Measurements from ENCODE around the gene BRIP1.

The BRIP1 gene

DNA sequence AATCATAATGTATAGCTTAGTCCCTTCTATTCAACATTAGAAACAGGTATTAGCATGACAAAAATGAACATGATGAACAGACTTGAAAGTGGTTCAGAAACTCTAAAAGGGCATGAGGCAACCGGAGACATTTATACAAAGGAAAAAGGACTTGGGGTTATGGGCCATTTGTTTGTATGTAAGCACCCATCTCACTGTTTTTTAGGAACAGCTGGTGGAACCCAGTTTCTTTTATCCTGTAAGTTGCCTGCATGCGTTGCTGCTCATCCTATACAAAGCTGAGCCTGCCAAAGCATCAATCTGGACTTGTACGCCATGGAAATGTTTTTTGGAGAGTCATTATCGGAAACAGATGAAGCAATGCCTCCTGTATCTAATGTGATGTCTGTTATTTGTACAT, 200.0 kb downstream of the BRIP1 start:
- H3K4me3 ChIP-seq (ENCODE audit: low read depth, low read length): no peak overlapping the region
- TF ChIP-seq, protein P1, sequence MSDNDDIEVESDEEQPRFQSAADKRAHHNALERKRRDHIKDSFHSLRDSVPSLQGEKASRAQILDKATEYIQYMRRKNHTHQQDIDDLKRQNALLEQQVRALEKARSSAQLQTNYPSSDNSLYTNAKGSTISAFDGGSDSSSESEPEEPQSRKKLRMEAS (IDR thresholded peaks at IDR 0.05; ENCODE audit: low read depth, low read length): no peak
- TF ChIP-seq MYC (IDR thresholded peaks at IDR 0.05; ENCODE audit: low read depth, low read length): no peak
- TF ChIP-seq, protein P2, sequence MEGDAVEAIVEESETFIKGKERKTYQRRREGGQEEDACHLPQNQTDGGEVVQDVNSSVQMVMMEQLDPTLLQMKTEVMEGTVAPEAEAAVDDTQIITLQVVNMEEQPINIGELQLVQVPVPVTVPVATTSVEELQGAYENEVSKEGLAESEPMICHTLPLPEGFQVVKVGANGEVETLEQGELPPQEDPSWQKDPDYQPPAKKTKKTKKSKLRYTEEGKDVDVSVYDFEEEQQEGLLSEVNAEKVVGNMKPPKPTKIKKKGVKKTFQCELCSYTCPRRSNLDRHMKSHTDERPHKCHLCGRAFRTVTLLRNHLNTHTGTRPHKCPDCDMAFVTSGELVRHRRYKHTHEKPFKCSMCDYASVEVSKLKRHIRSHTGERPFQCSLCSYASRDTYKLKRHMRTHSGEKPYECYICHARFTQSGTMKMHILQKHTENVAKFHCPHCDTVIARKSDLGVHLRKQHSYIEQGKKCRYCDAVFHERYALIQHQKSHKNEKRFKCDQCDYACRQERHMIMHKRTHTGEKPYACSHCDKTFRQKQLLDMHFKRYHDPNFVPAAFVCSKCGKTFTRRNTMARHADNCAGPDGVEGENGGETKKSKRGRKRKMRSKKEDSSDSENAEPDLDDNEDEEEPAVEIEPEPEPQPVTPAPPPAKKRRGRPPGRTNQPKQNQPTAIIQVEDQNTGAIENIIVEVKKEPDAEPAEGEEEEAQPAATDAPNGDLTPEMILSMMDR (IDR thresholded peaks at IDR 0.05; ENCODE audit: low read depth, low read length): no peak
- no peak for TF ChIP-seq POLR2A (IDR thresholded peaks at IDR 0.05; ENCODE audit: extremely low read depth, insufficient read length)
- no peak for DNase-seq (ENCODE audit: low read depth)

DNA sequence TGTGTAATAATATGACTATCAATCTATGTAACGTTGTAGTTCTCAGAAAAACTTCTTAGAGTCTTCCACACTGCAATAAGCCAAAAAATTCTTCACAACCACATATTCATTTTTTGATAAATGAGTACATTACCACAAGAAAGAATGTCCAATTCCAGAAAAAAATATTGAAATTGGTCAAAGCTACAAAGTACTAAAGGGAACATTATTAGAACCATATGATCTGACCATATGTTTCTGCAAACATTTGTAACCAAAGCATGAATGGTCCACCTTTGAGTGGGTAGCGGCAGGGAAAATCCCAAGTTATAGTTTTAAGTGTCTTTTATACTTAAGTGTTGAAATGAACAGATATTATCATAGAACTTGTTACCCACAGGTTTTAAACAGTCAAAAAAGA, 200.6 kb downstream of the BRIP1 start:
- no peak for DNase-seq (ENCODE audit: low read depth)
- TF ChIP-seq, protein P1 (IDR thresholded peaks at IDR 0.05; ENCODE audit: low read depth, low read length): no peak
- TF ChIP-seq POLR2A (IDR thresholded peaks at IDR 0.05; ENCODE audit: extremely low read depth, insufficient read length) (no peak), MYC (IDR thresholded peaks at IDR 0.05; ENCODE audit: low read depth, low read length) (no peak)
- TF ChIP-seq, protein P2 (IDR thresholded peaks at IDR 0.05; ENCODE audit: low read depth, low read length): no peak
- no peak overlapping the region for H3K4me3 ChIP-seq (ENCODE audit: low read depth, low read length)

DNA sequence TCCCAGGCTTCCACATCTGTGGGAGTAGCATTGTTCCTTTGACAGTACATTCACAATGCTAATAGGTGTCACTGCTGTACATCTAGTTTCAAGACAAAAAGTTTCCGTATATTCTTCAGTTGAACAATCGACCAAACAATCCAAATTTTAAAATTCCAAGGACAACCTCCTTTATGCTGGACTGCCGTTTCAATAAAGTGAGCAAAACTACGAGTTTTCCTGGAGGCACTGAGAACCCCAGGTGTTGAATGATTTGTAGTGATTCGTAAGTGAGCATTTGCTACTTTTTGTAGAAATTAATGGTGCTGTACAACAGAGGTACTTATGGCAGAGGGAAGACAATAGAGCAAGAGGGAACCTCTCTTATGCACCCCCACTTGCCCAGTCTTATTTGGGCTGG, 201.1 kb downstream of the BRIP1 start:
- TF ChIP-seq, protein P1 (IDR thresholded peaks at IDR 0.05; ENCODE audit: low read depth, low read length): no peak
- TF ChIP-seq, protein P2 (IDR thresholded peaks at IDR 0.05; ENCODE audit: low read depth, low read length): no peak
- TF ChIP-seq POLR2A (IDR thresholded peaks at IDR 0.05; ENCODE audit: extremely low read depth, insufficient read length): no peak
- no peak for DNase-seq (ENCODE audit: low read depth)
- no peak overlapping the region for H3K4me3 ChIP-seq (ENCODE audit: low read depth, low read length)

DNA sequence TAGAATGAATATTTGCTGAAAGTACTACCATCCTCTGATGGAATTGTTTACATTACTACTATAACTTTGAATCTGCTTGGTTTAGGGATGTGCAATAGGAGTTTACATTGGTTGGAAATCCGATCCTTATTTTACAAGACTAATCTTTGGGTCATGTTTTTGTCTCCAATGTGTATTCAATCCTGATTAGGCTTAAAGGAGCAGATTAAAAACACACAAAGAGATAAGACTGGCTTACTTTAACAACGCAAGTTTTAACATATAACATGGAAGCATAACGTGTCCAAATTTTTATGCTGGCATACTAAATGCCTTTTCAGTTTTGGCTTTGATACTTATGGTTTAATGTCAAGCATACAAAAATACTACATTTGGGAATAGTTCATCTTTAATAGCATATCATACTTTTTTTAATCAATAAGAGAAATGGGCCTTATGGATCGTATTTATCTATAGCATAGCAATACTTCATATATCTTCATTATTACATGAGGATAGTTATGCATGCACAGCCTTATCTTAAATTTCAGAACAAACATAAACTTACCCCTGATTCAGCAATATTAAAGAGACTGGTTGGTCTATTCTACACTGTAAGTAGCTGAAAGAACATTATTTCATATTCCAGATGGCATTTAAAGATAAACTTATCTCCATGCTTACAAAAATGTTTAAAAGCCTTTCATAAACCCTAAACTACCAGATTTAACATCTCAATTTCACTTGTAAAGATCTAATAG, 202.4 kb downstream of the BRIP1 start:
- TF ChIP-seq MYC (IDR thresholded peaks at IDR 0.05; ENCODE audit: low read depth, low read length) (no peak), POLR2A (IDR thresholded peaks at IDR 0.05; ENCODE audit: extremely low read depth, insufficient read length) (no peak)
- TF ChIP-seq, protein P1 (IDR thresholded peaks at IDR 0.05; ENCODE audit: low read depth, low read length): no peak
- TF ChIP-seq, protein P2 (IDR thresholded peaks at IDR 0.05; ENCODE audit: low read depth, low read length): no peak
- DNase-seq (ENCODE audit: low read depth): no peak

DNA sequence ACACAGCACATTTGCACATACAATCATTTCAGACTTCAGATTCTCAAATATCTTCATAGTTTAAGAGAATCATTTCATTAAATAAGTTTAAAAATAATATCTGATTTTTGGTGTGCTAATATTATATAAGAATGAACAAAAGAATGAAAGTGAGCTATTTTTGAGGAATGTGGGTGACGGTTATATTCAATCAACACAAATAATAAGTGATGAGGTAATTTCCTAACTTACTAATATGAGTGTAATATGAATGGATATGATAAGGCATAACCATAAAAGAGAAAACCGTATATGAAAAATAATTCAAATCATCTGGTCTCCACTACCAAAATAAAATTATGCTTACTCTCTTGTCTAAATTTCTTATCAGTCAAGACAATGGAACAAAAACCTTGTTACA, 203.9 kb downstream of the BRIP1 start:
- no peak for DNase-seq (ENCODE audit: low read depth)
- TF ChIP-seq, protein P2 (IDR thresholded peaks at IDR 0.05; ENCODE audit: low read depth, low read length): no peak
- TF ChIP-seq POLR2A (IDR thresholded peaks at IDR 0.05; ENCODE audit: extremely low read depth, insufficient read length) (no peak), MYC (IDR thresholded peaks at IDR 0.05; ENCODE audit: low read depth, low read length) (no peak)
- TF ChIP-seq, protein P1 (IDR thresholded peaks at IDR 0.05; ENCODE audit: low read depth, low read length): no peak

More for the DNA sequence above, 202.4 kb downstream of the BRIP1 start:
- no peak overlapping the region for H3K4me3 ChIP-seq (ENCODE audit: low read depth, low read length)

More for the DNA sequence above, 203.9 kb downstream of the BRIP1 start:
- no peak overlapping the region for H3K4me3 ChIP-seq (ENCODE audit: low read depth, low read length)

Measured in NB4 (cell line).